ENCODE measurements around the gene CRYBG1.

- TF ChIP-seq EZH2 (IDR thresholded peaks at IDR 0.05; ENCODE audit: borderline replicate concordance, low read depth, low read length, poor library complexity, severe bottlenecking) = no peak
- no peak for TF ChIP-seq CTCF (conservative IDR thresholded peaks at IDR 0.05; ENCODE audit: low read depth, low read length)
Measured at GRCh38 chr6:106448000-106448426, 87.5 kb downstream of the CRYBG1 start.

Measured in A673 (cell line).